ENCODE data around the gene KIF5C.

DNA sequence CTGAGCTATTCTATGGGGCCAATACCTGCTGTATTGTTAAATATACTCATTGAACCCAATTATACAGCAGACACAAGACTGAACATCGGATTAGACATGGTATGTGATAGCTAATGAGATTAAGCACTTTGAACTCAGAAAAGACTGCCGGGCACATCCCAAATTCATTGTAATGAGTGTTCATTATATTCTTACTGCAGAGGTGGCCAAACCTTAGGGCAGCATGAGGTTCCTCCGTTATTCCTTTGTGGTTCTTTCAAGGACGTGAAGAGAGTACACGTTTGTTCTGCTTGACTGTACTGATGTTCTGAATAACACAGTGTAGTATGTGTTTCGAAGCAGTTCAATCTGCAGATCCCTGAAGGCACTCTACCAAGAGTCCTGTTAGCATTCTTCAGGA is 78.4 kb downstream of the KIF5C start:
- TF ChIP-seq CTCF (IDR thresholded peaks at IDR 0.05) (no peak), POLR2A (IDR thresholded peaks at IDR 0.05) (no peak)
